Endothelial cell of umbilical vein (primary cell): Measurements from ENCODE around the gene TNFRSF14. TPM values are rescaled to one million over a fixed set of nuclear protein-coding genes. Genes with fewer than 3 reads are reported as not detected.

Experiments
- BruUV-seq: library from RNA; stranded (reverse); fragments of 400-500 nt; replicated peaks from 2 replicates; lab custom pipeline; 2021; lab: Mats Ljungman, UMichigan
- CTCF ChIA-PET: fragments of 300-600, 350-600 bp; sonication (Branson Sonifier 250); formaldehyde crosslinking; loops from one replicate; lab custom pipeline; 2021; ENCODE audit warnings: antibody characterized with exemption, inconsistent platforms; lab: Charles Lee
- POLR2A ChIA-PET: fragments of 300-600, 350-600 bp; sonication (Branson Sonifier 250); formaldehyde crosslinking; loops from one replicate; lab custom pipeline; 2021; ENCODE audit warnings: antibody characterized with exemption, inconsistent platforms; lab: Charles Lee
- DNase-seq: peaks from one replicate; pipeline ENCODE4 v3.0.0-alpha.2; 2011; ENCODE audit warnings: low read depth, low spot score
- FAIRE-seq: peaks from 2 replicates; lab custom pipeline; 2011; peaks lifted over from hg19 to GRCh38; lab: Jason Lieb, UNC
- H2AFZ ChIP-seq: 2 replicates; pipeline ENCODE4 v1.6.0; 2012; ENCODE audit warnings: low read depth, low read length, control low read depth, inconsistent platforms
- H3K27ac ChIP-seq: 2 replicates; pipeline ENCODE4 v1.5.1; 2011; ENCODE audit warnings: low read depth, mild to moderate bottlenecking, control low read depth, low read length, moderate library complexity; ENCODE audit not compliant: insufficient read depth
- H3K27me3 ChIP-seq, 2 experiments: 2 replicates each; pipeline versions ENCODE4 v1.6.0 to v1.6.1; 2011; ENCODE audit warnings: low read length in 2 of 2, mixed read lengths in 1 of 2; ENCODE audit not compliant: control insufficient read depth in 2 of 2, insufficient read depth in 2 of 2
- H3K36me3 ChIP-seq, 2 experiments: 2 replicates in 1 of 2; 3 replicates in 1 of 2; pipeline ENCODE4 v1.5.1; 2011; ENCODE audit warnings: low read length in 2 of 2, mild to moderate bottlenecking in 1 of 2, moderate library complexity in 1 of 2; ENCODE audit not compliant: control insufficient read depth in 2 of 2, insufficient read depth in 2 of 2; ENCODE audit errors: extremely low read depth in 1 of 2
- H3K4me1 ChIP-seq: 3 replicates; pipeline ENCODE4 v1.5.1; 2011; ENCODE audit warnings: mild to moderate bottlenecking, low read length; ENCODE audit not compliant: control insufficient read depth, insufficient read depth; ENCODE audit errors: extremely low read depth
- H3K4me2 ChIP-seq: 2 replicates; pipeline ENCODE4 v1.6.1; 2011; ENCODE audit warnings: low read length, control low read depth, mixed read lengths; ENCODE audit not compliant: insufficient read depth
- H3K4me3 ChIP-seq, 3 experiments: fragments of 200-600 bp in 1 of 3; sonication (generic), shearing (Covaris generic) in 1 of 3; replicated peaks in 1 of 3; 2 replicates each; pipeline ENCODE4 v1.5.1; 2011 to 2016; ENCODE audit warnings: control low read depth in 3 of 3, low read length in 3 of 3, mild to moderate bottlenecking in 2 of 3, inconsistent platforms in 1 of 3, low read depth in 1 of 3, moderate library complexity in 1 of 3; ENCODE audit not compliant: insufficient read depth in 1 of 3
- H3K79me2 ChIP-seq: 2 replicates; pipeline ENCODE4 v1.6.0; 2012; ENCODE audit warnings: low read length, inconsistent platforms; ENCODE audit not compliant: control insufficient read depth, insufficient read depth
- H3K9ac ChIP-seq: replicated peaks from 2 replicates; pipeline ENCODE3; 2011; ENCODE audit warnings: low read length, control low read depth; ENCODE audit not compliant: insufficient read depth; ENCODE audit errors: extremely low read depth
- H3K9me1 ChIP-seq: replicated peaks from 3 replicates; pipeline ENCODE4 v1.6.0; 2011; ENCODE audit warnings: mild to moderate bottlenecking, low read length; ENCODE audit not compliant: control insufficient read depth, insufficient read depth; ENCODE audit errors: extremely low read depth
- H3K9me3 ChIP-seq: replicated peaks from 2 replicates; pipeline ENCODE4 v1.5.1; 2012; ENCODE audit warnings: low read length, inconsistent platforms; ENCODE audit not compliant: control insufficient read depth, insufficient read depth
- H4K20me1 ChIP-seq: replicated peaks from 2 replicates; pipeline ENCODE3; 2011; ENCODE audit warnings: mild to moderate bottlenecking, low read length; ENCODE audit not compliant: control insufficient read depth, insufficient read depth; ENCODE audit errors: extremely low read depth
- EZH2 ChIP-seq: IDR thresholded peaks from 2 replicates; pipeline ENCODE4 v1.6.1; 2012; ENCODE audit warnings: borderline replicate concordance, low read depth, mild to moderate bottlenecking, moderate library complexity, low read length, inconsistent platforms; ENCODE audit not compliant: severe bottlenecking
- FOS ChIP-seq: IDR thresholded peaks from 2 replicates; pipeline ENCODE4 v1.6.1; 2011; ENCODE audit warnings: mild to moderate bottlenecking, low read length, moderate library complexity, borderline replicate concordance; ENCODE audit not compliant: insufficient read depth
- GATA2 ChIP-seq: IDR thresholded peaks from 2 replicates; pipeline ENCODE4 v1.7.0; 2011; ENCODE audit warnings: low read depth, mild to moderate bottlenecking, moderate library complexity, mixed read lengths, low read length; ENCODE audit not compliant: insufficient read length, insufficient read depth
- JUN ChIP-seq: IDR thresholded peaks from 2 replicates; pipeline ENCODE4 v1.6.1; 2011; ENCODE audit warnings: borderline replicate concordance, low read depth; ENCODE audit not compliant: insufficient read length, insufficient read depth
- MYC ChIP-seq: IDR thresholded peaks from one replicate; pipeline ENCODE4 v1.6.1; 2011; ENCODE audit warnings: mild to moderate bottlenecking, low read depth, low read length
- POLR2AphosphoS5 ChIP-seq: IDR thresholded peaks from 2 replicates; pipeline ENCODE4 v1.6.1; 2012; ENCODE audit warnings: low read depth, mild to moderate bottlenecking, control low read depth, low read length, moderate library complexity; ENCODE audit not compliant: insufficient read depth
- dilution Hi-C: fragments of 300-500 bp; cut with MboI; formaldehyde crosslinking; loops from one replicate; pipeline ENCODE4 v1.15.0; 2019; ENCODE audit warnings: low sequenced_read_pairs; ENCODE audit not compliant: extremely low pct_ligation_motif_present
- intact Hi-C: fragments of 100-400 bp; cut with micrococcal nuclease; formaldehyde crosslinking; loops from one replicate; pipeline ENCODE4 v1.10.0; 2022
- polyA plus RNA-seq, 4 experiments: library from polyadenylated mRNA; depleted of rRNA in 3 of 4; stranded (reverse) in 3 of 4; unstranded in 1 of 4; fragments of >200 nt; gene quantifications; 2 replicates each; pipeline versions ENCODE4 v1.2.1 to v1.2.3, GENCODE V29; 2011 to 2012; ENCODE audit warnings: missing spikeins in 1 of 4
- total RNA-seq: library from RNA; stranded (reverse); gene quantifications from 2 replicates; pipeline ENCODE4 v1.2.3, GENCODE V29; 2021
- TF ChIP-seq, protein P1 (sequence below), 2 donors: IDR thresholded peaks; 1 replicate in 1 of 2; 2 replicates in 1 of 2; pipeline ENCODE4 v1.5.1; 2011; ENCODE audit warnings: low read length in 2 of 2, mild to moderate bottlenecking in 2 of 2, moderate library complexity in 2 of 2, control low read depth in 1 of 2, inconsistent platforms in 1 of 2, low read depth in 1 of 2; ENCODE audit not compliant: insufficient read depth in 1 of 2; ENCODE audit errors: extremely low read depth in 1 of 2
- TF ChIP-seq, protein P2 (sequence below): IDR thresholded peaks from 2 replicates; pipeline ENCODE4 v1.6.1; 2011; ENCODE audit not compliant: insufficient read depth, insufficient read length

Gene TNFRSF14
- total and polyA plus RNA-seq, 2 donors (not counting 3 experiments of a cell fraction or from before 2014, with no cell fraction given) = 40.9 to 49.4 TPM

DNA sequence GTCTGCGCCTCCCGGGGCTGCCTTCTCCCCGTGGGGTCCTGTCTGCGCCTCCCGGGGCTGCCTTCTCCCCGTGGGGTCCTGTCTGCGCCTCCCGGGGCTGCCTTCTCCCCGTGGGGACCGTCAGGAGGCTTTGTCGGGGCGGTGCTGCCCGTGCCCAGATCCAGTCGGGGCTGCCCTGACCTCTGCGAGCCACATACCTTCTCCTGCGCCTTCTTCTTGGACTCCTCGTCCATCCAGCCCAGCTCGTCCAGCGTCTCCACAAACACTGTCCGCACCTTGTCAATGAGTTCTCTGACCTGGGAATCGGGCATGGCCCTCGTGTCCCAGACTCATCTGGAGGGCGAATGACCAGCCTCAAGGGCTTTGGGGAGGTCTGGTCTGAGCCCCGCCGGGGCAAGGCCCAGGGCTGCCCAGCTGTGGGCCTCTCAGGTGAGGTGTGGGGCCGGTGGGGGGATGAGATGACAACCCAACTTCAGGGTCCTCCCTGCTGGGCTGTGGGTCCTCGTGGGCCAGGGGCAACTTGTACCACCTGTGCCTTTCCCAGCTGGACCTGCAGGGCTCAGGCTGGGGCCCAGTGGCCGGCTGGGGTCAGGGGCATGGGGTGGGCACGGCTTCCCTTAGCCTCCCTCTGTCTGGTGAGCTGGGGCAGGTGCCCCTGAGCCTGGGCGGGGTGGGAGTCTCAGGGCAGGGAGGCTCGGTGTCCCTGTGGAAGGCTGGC, 39.8 kb downstream of the TNFRSF14 start:
- ChIA-PET CTCF (no interaction called here), POLR2A (no interaction called here)
- peaks cover 8% of the 10 kb centered on the region for H3K4me1 ChIP-seq
- no peak overlapping the region for H3K4me3 ChIP-seq
- dilution Hi-C loops (no loop called here), intact Hi-C loops (no loop called here)
- DNase-seq = no peak
- H3K79me2 ChIP-seq = no peaks in the 10 kb centered on the region
- TF ChIP-seq MYC (no peak), FOS (no peak), EZH2 (no peak), POLR2AphosphoS5 (no peak), GATA2 (no peak), JUN (no peak)
- TF ChIP-seq, protein P1, sequence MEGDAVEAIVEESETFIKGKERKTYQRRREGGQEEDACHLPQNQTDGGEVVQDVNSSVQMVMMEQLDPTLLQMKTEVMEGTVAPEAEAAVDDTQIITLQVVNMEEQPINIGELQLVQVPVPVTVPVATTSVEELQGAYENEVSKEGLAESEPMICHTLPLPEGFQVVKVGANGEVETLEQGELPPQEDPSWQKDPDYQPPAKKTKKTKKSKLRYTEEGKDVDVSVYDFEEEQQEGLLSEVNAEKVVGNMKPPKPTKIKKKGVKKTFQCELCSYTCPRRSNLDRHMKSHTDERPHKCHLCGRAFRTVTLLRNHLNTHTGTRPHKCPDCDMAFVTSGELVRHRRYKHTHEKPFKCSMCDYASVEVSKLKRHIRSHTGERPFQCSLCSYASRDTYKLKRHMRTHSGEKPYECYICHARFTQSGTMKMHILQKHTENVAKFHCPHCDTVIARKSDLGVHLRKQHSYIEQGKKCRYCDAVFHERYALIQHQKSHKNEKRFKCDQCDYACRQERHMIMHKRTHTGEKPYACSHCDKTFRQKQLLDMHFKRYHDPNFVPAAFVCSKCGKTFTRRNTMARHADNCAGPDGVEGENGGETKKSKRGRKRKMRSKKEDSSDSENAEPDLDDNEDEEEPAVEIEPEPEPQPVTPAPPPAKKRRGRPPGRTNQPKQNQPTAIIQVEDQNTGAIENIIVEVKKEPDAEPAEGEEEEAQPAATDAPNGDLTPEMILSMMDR (IDR thresholded peaks at IDR 0.05; ENCODE audit: extremely low read depth in 1 of 2, insufficient read depth in 1 of 2, low read depth in 1 of 2, low read length in 2 of 2) = no peak
- TF ChIP-seq, protein P2, sequence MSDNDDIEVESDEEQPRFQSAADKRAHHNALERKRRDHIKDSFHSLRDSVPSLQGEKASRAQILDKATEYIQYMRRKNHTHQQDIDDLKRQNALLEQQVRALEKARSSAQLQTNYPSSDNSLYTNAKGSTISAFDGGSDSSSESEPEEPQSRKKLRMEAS = no peak
- BruUV-seq = no TSS peak
- no peaks in the 10 kb centered on the region for H3K27me3 ChIP-seq
- no peak overlapping the region for H2AFZ ChIP-seq
- no peaks in the 10 kb centered on the region for H3K36me3 ChIP-seq
- no peak overlapping the region for H3K27ac ChIP-seq
- no peak for FAIRE-seq
- no peaks in the 10 kb centered on the region for H4K20me1 ChIP-seq
- H3K9me1 ChIP-seq = no peaks in the 10 kb centered on the region
- no peak overlapping the region for H3K4me2 ChIP-seq
- no peaks in the 10 kb centered on the region for H3K9me3 ChIP-seq
- H3K9ac ChIP-seq = no peak overlapping the region
